SU-DHL-6 (cell line): Measurements from ENCODE around the gene SLAIN2.

Experiments
- H2AFZ ChIP-seq: fragments of 200-600 bp; sonication (generic); 2 replicates; pipeline ENCODE4 v1.6.1; 2014; ENCODE audit warnings: low read depth, mild to moderate bottlenecking, moderate library complexity, mixed read lengths, antibody characterized with exemption, low read length; ENCODE audit not compliant: severe bottlenecking
- H3F3A ChIP-seq: fragments of 200-600 bp; shearing (Covaris generic); 2 replicates; pipeline ENCODE4 v1.6.0; 2016; ENCODE audit warnings: antibody characterized with exemption, mild to moderate bottlenecking; ENCODE audit not compliant: insufficient read depth
- H3K27ac ChIP-seq: fragments of 200-600 bp; sonication (generic); 2 replicates; pipeline ENCODE4 v1.5.1; 2016; ENCODE audit warnings: low read depth, mild to moderate bottlenecking, low read length, moderate library complexity, mixed read lengths
- H3K27me3 ChIP-seq: fragments of 200-600 bp; sonication (generic), shearing (Covaris generic); 2 replicates; pipeline ENCODE4 v1.6.0; 2014; ENCODE audit warnings: mild to moderate bottlenecking, low read length
- H3K36me3 ChIP-seq: fragments of 200-600 bp; sonication (generic); 2 replicates; pipeline ENCODE4 v1.6.1; 2014; ENCODE audit warnings: mild to moderate bottlenecking, low read length, mixed read lengths
- H3K4me2 ChIP-seq: fragments of 300-600, 200-600 bp; shearing (Covaris generic), sonication (generic); 2 replicates; pipeline ENCODE4 v1.6.0; 2014; ENCODE audit warnings: low read length, low read depth, mild to moderate bottlenecking; ENCODE audit not compliant: poor library complexity, severe bottlenecking
- H3K4me3 ChIP-seq: fragments of 200-600 bp; sonication (generic); 2 replicates; pipeline ENCODE4 v1.5.1; 2014; ENCODE audit warnings: antibody characterized with exemption, low read length, mild to moderate bottlenecking, mixed read lengths; ENCODE audit not compliant: insufficient read depth, poor library complexity, severe bottlenecking
- H3K79me2 ChIP-seq: fragments of 200-600 bp; sonication (generic); 2 replicates; pipeline ENCODE4 v1.6.1; 2014; ENCODE audit warnings: mild to moderate bottlenecking, low read length, moderate library complexity; ENCODE audit not compliant: insufficient read depth
- H3K9ac ChIP-seq: fragments of 200-600 bp; sonication (generic); 2 replicates; pipeline ENCODE4 v1.7.0; 2014; ENCODE audit warnings: mild to moderate bottlenecking, low read length
- H3K9me2 ChIP-seq: fragments of 200-600 bp; sonication (generic); replicated peaks from 2 replicates; pipeline ENCODE4 v1.6.1; 2014; ENCODE audit warnings: low read length; ENCODE audit not compliant: insufficient read depth
- H3K9me3 ChIP-seq: fragments of 200-600 bp; sonication (generic); 2 replicates; pipeline ENCODE4 v1.6.1; 2014; ENCODE audit warnings: low read length, mixed read lengths; ENCODE audit not compliant: insufficient read depth
- H4K20me1 ChIP-seq: fragments of 200-600 bp; sonication (generic); 2 replicates; pipeline ENCODE4 v1.6.1; 2014; ENCODE audit warnings: low read depth, mild to moderate bottlenecking, antibody characterized with exemption, low read length, moderate library complexity, mixed read lengths
- EZH2phosphoT487 ChIP-seq: fragments of 200-600 bp; sonication (generic), shearing (Covaris generic); conservative IDR thresholded peaks from 2 replicates; pipeline ENCODE4 v1.6.1; 2018; ENCODE audit warnings: mild to moderate bottlenecking, antibody characterized with exemption, low read length, moderate library complexity, mixed read lengths
- TF ChIP-seq, protein P1 (sequence below): fragments of 200-600 bp; sonication (generic); IDR thresholded peaks from one replicate; pipeline ENCODE4 v1.5.1; 2017; ENCODE audit warnings: antibody characterized with exemption, mild to moderate bottlenecking, low read length, moderate library complexity; ENCODE audit not compliant: insufficient read depth, poor library complexity, severe bottlenecking

The SLAIN2 gene

DNA sequence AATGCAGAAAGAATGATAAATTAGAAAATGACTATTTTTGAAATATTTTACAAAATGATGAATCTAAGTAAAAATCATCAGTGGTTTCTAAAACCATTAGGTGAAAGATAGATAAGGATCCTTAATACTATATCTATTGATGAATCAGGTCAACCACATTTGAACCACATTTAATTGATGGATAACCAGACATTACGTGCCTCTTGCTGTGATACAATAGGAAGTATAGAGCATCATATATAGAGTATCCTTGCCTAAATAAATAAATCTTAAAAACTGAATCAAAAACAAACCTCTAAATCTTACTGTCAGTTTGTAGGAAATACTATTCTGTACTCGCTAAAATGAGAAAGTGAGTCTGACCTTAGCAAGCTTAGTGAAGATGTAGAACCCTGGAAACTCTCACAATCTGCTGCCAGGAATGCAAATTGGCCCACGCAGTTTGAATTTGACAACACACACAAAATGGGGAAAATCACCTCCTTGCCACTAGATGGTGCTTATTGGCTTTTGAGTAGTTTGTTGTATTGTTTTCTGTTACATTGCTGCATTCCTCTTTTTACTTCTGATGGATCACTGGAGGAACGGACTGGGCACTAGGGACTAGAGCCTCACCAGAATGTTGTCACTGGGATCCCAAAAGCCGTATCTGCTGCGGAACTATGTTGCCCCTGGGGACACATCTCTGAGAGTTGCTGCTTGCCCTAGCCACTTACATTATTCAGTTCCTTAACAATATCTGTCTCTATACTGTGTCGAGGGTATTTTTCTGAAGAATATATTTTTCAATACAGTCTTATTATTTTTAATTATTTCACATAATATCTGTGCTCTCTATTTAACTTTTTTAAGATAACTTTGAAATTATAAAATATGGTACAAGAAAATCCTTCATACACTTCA is 25.4 kb upstream of the SLAIN2 start:
- Histone ChIP-seq H3K27ac (no peak overlapping the region), H2AFZ (peak overlapping the region; percentile 75)

DNA sequence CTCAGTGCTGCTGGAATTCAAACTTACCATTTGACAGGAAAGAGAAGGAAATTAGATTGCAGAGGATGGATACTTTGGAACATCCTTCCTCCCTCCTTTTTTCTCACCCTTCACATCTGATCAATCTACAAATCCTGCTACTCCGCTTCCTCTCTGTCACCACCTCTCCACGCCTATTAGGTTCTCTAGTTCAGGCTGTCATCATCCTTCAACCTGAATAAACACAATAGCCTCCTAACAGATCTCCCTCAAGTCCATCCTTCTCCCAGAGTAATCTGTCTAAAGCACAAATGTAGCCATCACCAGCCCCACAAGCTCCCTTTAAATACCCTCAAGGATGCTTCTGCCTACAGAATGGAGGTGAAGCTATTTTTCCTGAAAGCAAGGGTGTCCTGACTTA is 20.0 kb upstream of the SLAIN2 start:
- Histone ChIP-seq H3K9ac (no peak overlapping the region), H3K4me2 (no peak overlapping the region), H3K79me2 (no peaks in the 10 kb centered on the region), H3K9me3 (no peaks in the 10 kb centered on the region), H3K36me3 (no peaks in the 10 kb centered on the region), H2AFZ (no peak overlapping the region), H3K27me3 (no peaks in the 10 kb centered on the region), H3F3A (no peaks in the 10 kb centered on the region), H3K27ac (no peak overlapping the region), H4K20me1 (no peaks in the 10 kb centered on the region), H3K9me2 (no peaks in the 10 kb centered on the region), H3K4me3 (no peak overlapping the region)
- no peak for TF ChIP-seq EZH2phosphoT487
- TF ChIP-seq, protein P1, sequence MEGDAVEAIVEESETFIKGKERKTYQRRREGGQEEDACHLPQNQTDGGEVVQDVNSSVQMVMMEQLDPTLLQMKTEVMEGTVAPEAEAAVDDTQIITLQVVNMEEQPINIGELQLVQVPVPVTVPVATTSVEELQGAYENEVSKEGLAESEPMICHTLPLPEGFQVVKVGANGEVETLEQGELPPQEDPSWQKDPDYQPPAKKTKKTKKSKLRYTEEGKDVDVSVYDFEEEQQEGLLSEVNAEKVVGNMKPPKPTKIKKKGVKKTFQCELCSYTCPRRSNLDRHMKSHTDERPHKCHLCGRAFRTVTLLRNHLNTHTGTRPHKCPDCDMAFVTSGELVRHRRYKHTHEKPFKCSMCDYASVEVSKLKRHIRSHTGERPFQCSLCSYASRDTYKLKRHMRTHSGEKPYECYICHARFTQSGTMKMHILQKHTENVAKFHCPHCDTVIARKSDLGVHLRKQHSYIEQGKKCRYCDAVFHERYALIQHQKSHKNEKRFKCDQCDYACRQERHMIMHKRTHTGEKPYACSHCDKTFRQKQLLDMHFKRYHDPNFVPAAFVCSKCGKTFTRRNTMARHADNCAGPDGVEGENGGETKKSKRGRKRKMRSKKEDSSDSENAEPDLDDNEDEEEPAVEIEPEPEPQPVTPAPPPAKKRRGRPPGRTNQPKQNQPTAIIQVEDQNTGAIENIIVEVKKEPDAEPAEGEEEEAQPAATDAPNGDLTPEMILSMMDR: no peak

More for the DNA sequence above, 25.4 kb upstream of the SLAIN2 start:
- Histone ChIP-seq H3K9me2 (no peaks in the 10 kb centered on the region), H3K9ac (no peak overlapping the region), H3F3A (0 out of 2 replicates have a peak, but pooled peaks cover 3% of the 10 kb centered on the region), H3K36me3 (no peaks in the 10 kb centered on the region), H3K4me3 (no peak overlapping the region), H3K4me2 (no peak overlapping the region), H3K9me3 (no peaks in the 10 kb centered on the region), H4K20me1 (no peaks in the 10 kb centered on the region), H3K79me2 (no peaks in the 10 kb centered on the region), H3K27me3 (no peaks in the 10 kb centered on the region)
- TF ChIP-seq EZH2phosphoT487: no peak
- TF ChIP-seq, protein P1: peak; percentile 53

DNA sequence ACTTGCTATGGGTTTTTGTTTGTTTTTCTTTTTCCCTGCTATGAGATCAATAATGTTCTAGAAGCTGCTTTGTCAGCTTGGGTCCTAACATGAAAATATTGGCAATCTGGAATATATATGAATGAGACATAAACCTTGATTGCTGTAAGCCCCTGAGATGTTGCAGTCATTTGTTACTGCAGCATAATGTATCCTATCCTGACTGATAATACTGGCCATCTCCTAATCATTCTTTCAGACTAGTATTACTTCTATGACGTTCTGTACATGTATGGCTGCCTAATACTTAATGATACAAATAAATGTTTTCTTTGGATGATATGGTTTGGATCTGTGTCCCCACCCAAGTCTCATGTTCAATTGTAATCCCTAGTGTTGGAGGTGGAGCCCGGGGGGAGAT is 19.3 kb upstream of the SLAIN2 start:
- no peak overlapping the region for H3K27ac ChIP-seq
- TF ChIP-seq EZH2phosphoT487: no peak
- TF ChIP-seq, protein P1: no peak
- H3K9ac ChIP-seq: no peak overlapping the region
- no peaks in the 10 kb centered on the region for H4K20me1 ChIP-seq
- H3K9me3 ChIP-seq: no peaks in the 10 kb centered on the region
- H2AFZ ChIP-seq: no peak overlapping the region
- no peak overlapping the region for H3K4me3 ChIP-seq
- no peaks in the 10 kb centered on the region for H3K36me3 ChIP-seq
- H3K27me3 ChIP-seq: no peaks in the 10 kb centered on the region
- no peaks in the 10 kb centered on the region for H3K9me2 ChIP-seq
- no peaks in the 10 kb centered on the region for H3F3A ChIP-seq
- no peaks in the 10 kb centered on the region for H3K79me2 ChIP-seq
- H3K4me2 ChIP-seq: no peak overlapping the region
